HepG2 (cell line): ENCODE results near the gene CPVL. TPM values are rescaled to one million over a fixed set of nuclear protein-coding genes. Genes with fewer than 3 reads are reported as not detected.

Experiments used
- ATAC-seq: fragments of 200-7000 bp; cut with Tn5 transposase; 3 replicates; pipeline ENCODE4 v1.9.1; 2020; ENCODE audit warnings: mild to moderate bottlenecking, moderate library complexity
- BruUV-seq: library from RNA; stranded (reverse); fragments of 400-500 nt; replicated peaks from 2 replicates; lab custom pipeline; 2021; lab: Mats Ljungman, UMichigan
- CTCF ChIA-PET: fragments of 300-600 bp; formaldehyde crosslinking; extraction: SDS; loops from one replicate; lab custom pipeline; 2021; ENCODE audit warnings: low total read pairs, inconsistent platforms, low intra/inter-chr PET ratio; lab: Yijun Ruan, JAX
- POLR2A ChIA-PET: fragments of 350-600 bp; sonication (Branson Sonifier 250); formaldehyde crosslinking; loops from one replicate; lab custom pipeline; 2020; ENCODE audit warnings: antibody characterized with exemption, inconsistent platforms; lab: Yijun Ruan, JAX
- DNase-seq: peaks from one replicate; pipeline ENCODE4 v3.0.0-alpha.2; 2015; ENCODE audit warnings: low spot score
- FAIRE-seq: peaks from 3 replicates; lab custom pipeline; 2011; peaks lifted over from hg19 to GRCh38; lab: Jason Lieb, UNC
- H2AFZ ChIP-seq: one replicate; pipeline ENCODE4 v1.6.1; 2011; ENCODE audit warnings: low read length, inconsistent platforms
- H3K27ac ChIP-seq: fragments of 300-600 bp; 3 replicates; pipeline ENCODE4 v1.8.0; 2011; ENCODE audit warnings: mixed run types, mild to moderate bottlenecking, mixed read lengths, low read length, inconsistent platforms; ENCODE audit not compliant: insufficient read depth; ENCODE audit errors: extremely low read length
- H3K27me3 ChIP-seq, 2 experiments: fragments of 200-600 bp in 1 of 2; 2 replicates in 1 of 2; 3 replicates in 1 of 2; pipeline versions ENCODE4 v1.6.0 to v1.8.0; 2011; ENCODE audit warnings: low read length in 2 of 2, mild to moderate bottlenecking in 2 of 2, moderate library complexity in 2 of 2, inconsistent platforms in 1 of 2; ENCODE audit not compliant: insufficient read depth in 2 of 2, control insufficient read depth in 1 of 2
- H3K36me3 ChIP-seq, 2 experiments: fragments of 200-600 bp in 1 of 2; replicated peaks in 1 of 2; 2 replicates in 1 of 2; 3 replicates in 1 of 2; pipeline versions ENCODE4 v1.5.1 to v1.8.0; 2011; ENCODE audit warnings: low read length in 2 of 2, inconsistent platforms in 1 of 2; ENCODE audit not compliant: insufficient read depth in 2 of 2, control insufficient read depth in 1 of 2
- H3K4me1 ChIP-seq: 2 replicates; pipeline ENCODE4 v1.5.1; 2012; ENCODE audit warnings: low read length, inconsistent platforms; ENCODE audit not compliant: insufficient read depth
- H3K4me2 ChIP-seq: 2 replicates; pipeline ENCODE4 v1.6.0; 2011; ENCODE audit warnings: low read depth, low read length, inconsistent platforms
- H3K4me3 ChIP-seq, 3 experiments: fragments of 200-600 bp in 1 of 3; sonication (generic), shearing (Covaris generic) in 1 of 3; replicated peaks in 1 of 3; 2 replicates each; pipeline ENCODE4 v1.5.1; 2011 to 2016; ENCODE audit warnings: low read length in 3 of 3, inconsistent platforms in 2 of 3, low read depth in 2 of 3, mild to moderate bottlenecking in 2 of 3, control low read depth in 1 of 3, mixed read lengths in 1 of 3; ENCODE audit not compliant: insufficient read depth in 1 of 3
- H3K79me2 ChIP-seq: one replicate; pipeline ENCODE4 v1.6.1; 2011; ENCODE audit warnings: low read length, inconsistent platforms; ENCODE audit not compliant: insufficient read depth
- H3K9ac ChIP-seq: 2 replicates; pipeline ENCODE4 v1.6.0; 2011; ENCODE audit warnings: mild to moderate bottlenecking, low read depth, low read length, inconsistent platforms; ENCODE audit not compliant: insufficient read depth
- H3K9me3 ChIP-seq: 2 replicates; pipeline ENCODE4 v1.5.1; 2012; ENCODE audit warnings: mild to moderate bottlenecking, low read length
- H4K20me1 ChIP-seq: 2 replicates; pipeline ENCODE4 v1.6.0; 2011; ENCODE audit warnings: inconsistent platforms, mild to moderate bottlenecking, low read length, moderate library complexity; ENCODE audit not compliant: insufficient read depth
- CEBPG ChIP-seq: IDR thresholded peaks from 2 replicates; pipeline ENCODE4 v1.6.1; 2016
- HOXD1 ChIP-seq: sonication (generic); formaldehyde crosslinking; IDR thresholded peaks from 2 replicates; pipeline ENCODE4 v1.5.0; 2020; ENCODE audit warnings: missing genetic modification reagents
- KDM3A ChIP-seq: IDR thresholded peaks from 2 replicates; pipeline ENCODE4 v1.6.1; 2018; ENCODE audit warnings: low read depth, missing compliant biosample characterization
- RFXAP ChIP-seq: sonication (generic); formaldehyde crosslinking; IDR thresholded peaks from 2 replicates; pipeline ENCODE4 v1.4.0; 2020; ENCODE audit warnings: missing genetic modification reagents, borderline replicate concordance
- ZNF513 ChIP-seq: sonication (generic); formaldehyde crosslinking; conservative IDR thresholded peaks from 2 replicates; pipeline ENCODE4 v1.5.0; 2020; ENCODE audit warnings: missing genetic modification reagents
- ZNF777 ChIP-seq: sonication (generic); formaldehyde crosslinking; IDR thresholded peaks from 2 replicates; pipeline ENCODE4 v1.4.0; 2020; ENCODE audit warnings: missing genetic modification reagents
- in situ Hi-C: cut with HindIII; loops from 2 replicates; pipeline ENCODE4 v1.10.0; 2017; ENCODE audit warnings: low pct_unique_long_range_greater_than_20kb; ENCODE audit not compliant: extremely low pct_ligation_motif_present
- intact Hi-C: fragments of 100-400 bp; cut with micrococcal nuclease; formaldehyde crosslinking; loops from one replicate; pipeline ENCODE4 v1.10.0; 2022; ENCODE audit not compliant: unreplicated experiment
- polyA plus RNA-seq, 8 experiments: library from polyadenylated mRNA; depleted of rRNA in 3 of 8; stranded (reverse) in 7 of 8; unstranded in 1 of 8; fragments of >200 nt; fragmentation: Illumina TruSeq in 4 of 8; extraction: Trizol in 4 of 8; gene quantifications; 2 replicates each; pipeline versions ENCODE4 v1.2.1 to v1.2.3, GENCODE V29; 2011 to 2016; ENCODE audit warnings: low read depth in 4 of 8, missing spikeins in 1 of 8, mixed read lengths in 1 of 8; ENCODE audit not compliant: insufficient read depth in 1 of 8
- total RNA-seq, 5 experiments: library from RNA; depleted of rRNA; stranded (reverse); fragments of >200 nt; fragmentation: Illumina TruSeq; extraction: Trizol; gene quantifications; 2 replicates each; pipeline ENCODE4 v1.2.3, GENCODE V29; 2016; ENCODE audit warnings: low read depth in 1 of 5
- TF ChIP-seq, protein P1 (sequence below): sonication (generic); formaldehyde crosslinking; IDR thresholded peaks from 2 replicates; pipeline ENCODE4 v1.4.0; 2020; ENCODE audit warnings: missing genetic modification reagents, borderline replicate concordance
- TF ChIP-seq, protein P2 (sequence below): sonication (generic); formaldehyde crosslinking; IDR thresholded peaks from 2 replicates; pipeline ENCODE4 v1.4.0; 2020; ENCODE audit warnings: low read depth, mild to moderate bottlenecking, missing genetic modification reagents

Gene CPVL
- total and polyA plus RNA-seq, 2 of the 13 experiments (the other 11 are each of a cell fraction or from before 2014, with no cell fraction given): 59.2 to 294 TPM

- BruUV-seq: no TSS peak
- FAIRE-seq (no peak), ATAC-seq (no peak), DNase-seq (no peak)
- no peaks in the 10 kb centered on the region for H3K79me2 ChIP-seq
- ChIA-PET CTCF (no interaction called here), POLR2A (no interaction called here)
- TF ChIP-seq, protein P1, sequence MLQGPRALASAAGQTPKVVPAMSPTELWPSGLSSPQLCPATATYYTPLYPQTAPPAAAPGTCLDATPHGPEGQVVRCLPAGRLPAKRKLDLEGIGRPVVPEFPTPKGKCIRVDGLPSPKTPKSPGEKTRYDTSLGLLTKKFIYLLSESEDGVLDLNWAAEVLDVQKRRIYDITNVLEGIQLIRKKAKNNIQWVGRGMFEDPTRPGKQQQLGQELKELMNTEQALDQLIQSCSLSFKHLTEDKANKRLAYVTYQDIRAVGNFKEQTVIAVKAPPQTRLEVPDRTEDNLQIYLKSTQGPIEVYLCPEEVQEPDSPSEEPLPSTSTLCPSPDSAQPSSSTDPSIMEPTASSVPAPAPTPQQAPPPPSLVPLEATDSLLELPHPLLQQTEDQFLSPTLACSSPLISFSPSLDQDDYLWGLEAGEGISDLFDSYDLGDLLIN (CRISPR knock-in tag): no peak
- TF ChIP-seq CEBPG (CRISPR knock-in tag) (no peak), RFXAP (CRISPR knock-in tag) (no peak), ZNF513 (CRISPR knock-in tag) (no peak), ZNF777 (CRISPR knock-in tag) (no peak), HOXD1 (CRISPR knock-in tag) (no peak), KDM3A (CRISPR knock-in tag) (no peak)
- TF ChIP-seq, protein P2, sequence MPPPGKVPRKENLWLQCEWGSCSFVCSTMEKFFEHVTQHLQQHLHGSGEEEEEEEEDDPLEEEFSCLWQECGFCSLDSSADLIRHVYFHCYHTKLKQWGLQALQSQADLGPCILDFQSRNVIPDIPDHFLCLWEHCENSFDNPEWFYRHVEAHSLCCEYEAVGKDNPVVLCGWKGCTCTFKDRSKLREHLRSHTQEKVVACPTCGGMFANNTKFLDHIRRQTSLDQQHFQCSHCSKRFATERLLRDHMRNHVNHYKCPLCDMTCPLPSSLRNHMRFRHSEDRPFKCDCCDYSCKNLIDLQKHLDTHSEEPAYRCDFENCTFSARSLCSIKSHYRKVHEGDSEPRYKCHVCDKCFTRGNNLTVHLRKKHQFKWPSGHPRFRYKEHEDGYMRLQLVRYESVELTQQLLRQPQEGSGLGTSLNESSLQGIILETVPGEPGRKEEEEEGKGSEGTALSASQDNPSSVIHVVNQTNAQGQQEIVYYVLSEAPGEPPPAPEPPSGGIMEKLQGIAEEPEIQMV (CRISPR knock-in tag): no peak
- peaks cover 30% of the 10 kb centered on the region for H3K4me1 ChIP-seq
- H4K20me1 ChIP-seq: no peaks in the 10 kb centered on the region
- no peak overlapping the region for H3K27ac ChIP-seq
- H2AFZ ChIP-seq: no peak overlapping the region
- no peak overlapping the region for H3K9ac ChIP-seq
- no peaks in the 10 kb centered on the region for H3K36me3 ChIP-seq
- intact Hi-C loops (no loop called here), in situ Hi-C loops (loop anchor here (10.0 kb wide), 1 partner anchor 150 kb away; no protein-coding TSS in a partner anchor)
- H3K9me3 ChIP-seq: no peaks in the 10 kb centered on the region
- H3K4me3 ChIP-seq: no peak overlapping the region
- H3K4me2 ChIP-seq: no peak overlapping the region
- H3K27me3 ChIP-seq: no peaks in the 10 kb centered on the region
Observed at GRCh38 chr7:28954471-28954870, 191.9 kb downstream of the CPVL start.
